ENCODE results near the gene PCNX3. TPM values are rescaled to one million over a fixed set of nuclear protein-coding genes. Genes with fewer than 3 reads are reported as not detected.

The PCNX3 gene
- total RNA-seq, 4 donors from 2014 or later = 21.0 to 53.4 (median 29.8) TPM

DNA sequence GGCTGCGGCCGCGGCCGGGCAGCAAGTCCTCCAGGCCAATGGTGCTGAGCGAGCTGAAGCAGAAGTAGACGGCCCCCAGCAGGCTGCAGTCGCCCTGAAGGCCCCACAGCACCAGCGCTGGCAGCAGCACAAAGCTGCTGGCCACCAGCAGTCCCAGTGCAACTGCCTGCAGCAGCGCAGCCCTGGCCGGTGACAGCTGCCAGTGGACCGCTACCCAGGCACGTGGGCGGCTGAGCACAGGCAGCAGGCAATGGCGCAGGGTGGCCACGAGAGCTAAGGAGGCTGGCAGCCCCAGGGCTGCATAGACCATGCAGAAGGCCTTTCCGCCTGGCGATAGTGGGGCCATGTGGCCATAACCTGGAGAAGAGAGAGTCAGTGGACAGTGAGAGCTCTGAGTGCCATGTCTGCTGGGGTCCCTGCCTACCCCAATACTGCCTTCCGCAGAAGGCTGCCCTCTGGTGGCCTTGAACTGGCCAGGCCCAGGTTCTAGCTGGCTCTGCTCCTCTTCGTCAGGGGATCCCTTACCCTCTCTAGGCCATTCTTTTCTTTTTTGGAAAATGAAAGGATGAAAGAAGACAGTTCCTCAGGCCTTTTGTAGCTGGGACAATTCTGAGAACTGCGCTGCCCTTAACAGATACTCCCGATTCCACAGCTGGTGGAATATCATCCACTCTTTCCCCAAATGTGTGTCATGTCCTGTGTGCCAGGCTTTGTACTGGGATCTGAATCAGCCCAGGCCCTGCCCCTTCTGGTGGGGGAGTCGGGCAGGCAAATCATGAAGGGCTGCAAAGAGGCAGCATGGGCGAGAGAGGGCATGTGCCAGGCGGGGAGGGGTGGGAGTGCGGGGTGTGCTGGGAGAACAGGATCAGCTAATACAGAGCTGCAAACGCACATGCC lies 21.8 kb upstream of the PCNX3 start:
- Histone ChIP-seq H3K27ac (peak overlapping the region; percentile 7 to 85 (median 58)), H3K4me3 (no peak overlapping the region), H3K27me3 (no peaks in the 10 kb centered on the region), H3K36me3 (peaks cover 7 to 60% (median 11%) of the 10 kb centered on the region in 3 donors), H3K9me3 (no peaks in the 10 kb centered on the region), H3K4me1 (peaks cover 0 to 68% (median 24%) of the 10 kb centered on the region in 4 donors)
- no peak for DNase-seq (ENCODE audit: low spot score in 2 of 2)
- 55 to 56% methylated on average over 22 to 24 of the region's 26 CpGs for WGBS, 2 donors
- TF ChIP-seq, protein P1, sequence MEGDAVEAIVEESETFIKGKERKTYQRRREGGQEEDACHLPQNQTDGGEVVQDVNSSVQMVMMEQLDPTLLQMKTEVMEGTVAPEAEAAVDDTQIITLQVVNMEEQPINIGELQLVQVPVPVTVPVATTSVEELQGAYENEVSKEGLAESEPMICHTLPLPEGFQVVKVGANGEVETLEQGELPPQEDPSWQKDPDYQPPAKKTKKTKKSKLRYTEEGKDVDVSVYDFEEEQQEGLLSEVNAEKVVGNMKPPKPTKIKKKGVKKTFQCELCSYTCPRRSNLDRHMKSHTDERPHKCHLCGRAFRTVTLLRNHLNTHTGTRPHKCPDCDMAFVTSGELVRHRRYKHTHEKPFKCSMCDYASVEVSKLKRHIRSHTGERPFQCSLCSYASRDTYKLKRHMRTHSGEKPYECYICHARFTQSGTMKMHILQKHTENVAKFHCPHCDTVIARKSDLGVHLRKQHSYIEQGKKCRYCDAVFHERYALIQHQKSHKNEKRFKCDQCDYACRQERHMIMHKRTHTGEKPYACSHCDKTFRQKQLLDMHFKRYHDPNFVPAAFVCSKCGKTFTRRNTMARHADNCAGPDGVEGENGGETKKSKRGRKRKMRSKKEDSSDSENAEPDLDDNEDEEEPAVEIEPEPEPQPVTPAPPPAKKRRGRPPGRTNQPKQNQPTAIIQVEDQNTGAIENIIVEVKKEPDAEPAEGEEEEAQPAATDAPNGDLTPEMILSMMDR (IDR thresholded peaks at IDR 0.05) = peak; percentile 65 to 91 (median 75)
- TF ChIP-seq POLR2A (IDR thresholded peaks at IDR 0.05) = no peak
- TF ChIP-seq EP300 (IDR thresholded peaks at IDR 0.05) = peak in 1 of 2 donors; percentile 51

DNA sequence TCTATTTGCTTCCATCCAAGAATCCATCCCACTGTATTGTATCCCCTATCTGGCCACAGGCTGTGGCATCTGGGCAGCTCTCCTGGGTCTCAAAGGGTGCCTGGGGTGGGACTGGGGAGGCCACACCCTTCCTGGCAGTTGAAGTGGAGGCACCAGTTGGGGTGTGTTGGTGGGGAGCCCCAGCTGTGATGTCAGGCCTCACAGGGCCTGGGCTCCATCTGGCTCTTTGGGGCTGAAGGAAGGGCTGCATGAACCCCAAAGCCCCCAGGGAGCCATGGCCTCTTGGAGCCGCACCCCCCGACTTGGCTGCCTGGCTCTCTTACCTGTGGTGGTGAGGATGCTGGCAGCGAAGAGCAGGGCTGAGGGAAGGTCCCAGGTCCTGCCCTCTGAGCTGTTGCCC lies 20.4 kb upstream of the PCNX3 start:
- Histone ChIP-seq H3K4me1 (peaks cover 0 to 54% (median 17%) of the 10 kb centered on the region in 4 donors), H3K9me3 (no peaks in the 10 kb centered on the region), H3K4me3 (no peak overlapping the region), H3K27ac (peak overlapping the region in 3 of 4 donors; percentile 46 to 85 (median 69)), H3K27me3 (no peaks in the 10 kb centered on the region), H3K36me3 (peaks cover 7 to 64% (median 16%) of the 10 kb centered on the region in 3 donors)
- DNase-seq (ENCODE audit: low spot score in 2 of 2) = no peak
- WGBS, 2 donors = 70% methylated on average over 2 of the region's 3 CpGs; no CpG with 5 or more reads in 1 of the 2 donors
- no peak for TF ChIP-seq EP300 (IDR thresholded peaks at IDR 0.05)
- TF ChIP-seq, protein P1 (IDR thresholded peaks at IDR 0.05) = no peak
- no peak for TF ChIP-seq POLR2A (IDR thresholded peaks at IDR 0.05)

DNA sequence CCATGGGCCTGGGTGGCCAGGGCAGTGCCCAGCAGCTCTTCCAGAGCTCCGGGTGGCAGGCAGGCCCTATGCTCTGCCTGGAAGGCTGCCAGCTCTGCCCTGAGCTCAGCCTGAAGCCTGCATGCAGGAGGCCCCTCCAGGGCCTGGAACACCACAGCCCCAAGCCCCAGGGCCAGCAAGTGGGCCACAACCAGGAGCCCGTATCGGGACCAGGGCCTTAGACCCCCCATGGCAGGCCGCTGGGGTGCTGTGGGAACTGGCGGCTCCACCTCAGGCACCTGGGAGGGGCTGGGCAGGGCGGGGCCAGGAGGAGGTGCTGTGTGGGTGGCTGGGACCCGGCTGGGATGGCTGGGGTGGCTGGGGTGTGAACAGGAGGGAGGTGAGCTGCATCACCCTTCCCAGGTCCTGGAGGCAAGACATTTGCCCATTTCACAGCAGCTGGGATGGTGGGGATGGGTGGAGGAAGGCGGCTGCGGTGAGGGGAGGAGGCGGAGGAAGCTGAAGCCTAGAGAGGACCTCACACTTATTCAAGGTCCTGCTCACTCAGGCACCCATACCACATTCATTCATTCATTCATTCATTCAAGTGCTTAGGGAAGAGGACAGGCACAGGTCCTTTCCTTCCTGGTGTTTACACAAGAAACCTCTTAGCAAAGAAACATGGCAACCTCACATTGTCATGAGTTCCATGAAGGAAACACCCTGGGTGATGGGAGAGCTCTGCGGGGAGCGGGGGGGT lies 19.9 kb upstream of the PCNX3 start, which contains the start of gene KCNK7:
Gene KCNK7 (minus strand): TSS at position 258 of the 739 bp plus-strand sequence. CDS start 28 bp downstream, at position 230.
- no peaks in the 10 kb centered on the region for H3K27me3 ChIP-seq
- no peaks in the 10 kb centered on the region for H3K9me3 ChIP-seq
- no peak within 1 kb of the TSS for H3K4me3 ChIP-seq
- H3K36me3 ChIP-seq = peaks cover 7 to 64% (median 16%) of the 10 kb centered on the region in 3 donors
- TF ChIP-seq, protein P1 (IDR thresholded peaks at IDR 0.05) = no peak
- TF ChIP-seq EP300 (IDR thresholded peaks at IDR 0.05) = no peak
- TF ChIP-seq POLR2A (IDR thresholded peaks at IDR 0.05) = no peak
- WGBS, 2 donors = 51 to 68% methylated on average over 7 to 12 of the region's 12 CpGs
- DNase-seq (ENCODE audit: low spot score in 2 of 2) = no peak
- peak within 1 kb of the TSS in 3 of 4 donors; percentile 46 to 85 (median 69) for H3K27ac ChIP-seq
- H3K4me1 ChIP-seq = peaks cover 0 to 48% (median 15%) of the 10 kb centered on the region in 4 donors

DNA sequence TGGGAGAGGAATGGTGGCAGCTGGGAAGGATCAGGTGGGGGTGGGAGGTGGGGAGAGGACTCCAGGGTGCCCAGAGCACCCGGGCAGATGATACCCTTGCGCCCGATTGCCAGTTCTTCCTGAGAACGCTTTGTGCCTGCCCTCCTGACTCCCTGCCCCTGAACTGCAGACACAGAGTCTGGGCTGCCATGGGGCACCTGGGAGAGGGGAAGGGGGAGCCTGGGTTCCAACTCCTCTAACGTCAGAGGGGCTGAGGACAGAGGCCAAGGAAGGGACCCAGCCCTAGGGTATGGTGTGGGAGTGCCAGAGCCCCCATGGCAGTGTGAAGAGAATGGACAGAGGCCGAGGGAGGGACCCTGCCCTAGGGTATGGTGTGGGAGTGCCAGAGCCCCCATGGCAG lies 19.1 kb upstream of the PCNX3 start:
- TF ChIP-seq POLR2A (IDR thresholded peaks at IDR 0.05) (no peak), EP300 (IDR thresholded peaks at IDR 0.05) (no peak)
- TF ChIP-seq, protein P1 (IDR thresholded peaks at IDR 0.05) = no peak
- no peaks in the 10 kb centered on the region for H3K27me3 ChIP-seq
- WGBS, 2 donors = 66 to 72% methylated on average over 6 of the region's 6 CpGs

More for the DNA sequence above, 19.1 kb upstream of the PCNX3 start:
- no peak overlapping the region for H3K4me3 ChIP-seq
- H3K9me3 ChIP-seq = no peaks in the 10 kb centered on the region
- H3K36me3 ChIP-seq = peaks cover 7 to 64% (median 16%) of the 10 kb centered on the region in 3 donors
- peak overlapping the region in 1 of 4 donors; percentile 69 for H3K27ac ChIP-seq
- DNase-seq (ENCODE audit: low spot score in 2 of 2) = no peak
- peaks cover 0 to 40% (median 15%) of the 10 kb centered on the region in 4 donors for H3K4me1 ChIP-seq
